GM19328 (cell line): ENCODE data around the gene CBLB.
"Not testable (repeated sequence)": the region's sequence is repeated elsewhere in the genome, so short reads cannot be mapped to it uniquely, and the experiment has no call there.

Experiments used
- ATAC-seq: cut with Tn5 transposase; IDR thresholded peaks from one replicate; pipeline ENCODE4 v1.9.1; 2021; ENCODE audit warnings: mild to moderate bottlenecking, moderate library complexity; ENCODE audit not compliant: unreplicated experiment

CBLB gene

GRCh38 chr3:105763659-105764036 lies 105.2 kb downstream of the CBLB start:
- no peak for ATAC-seq

GRCh38 chr3:105762749-105763658 lies 105.8 kb downstream of the CBLB start:
- no peak for ATAC-seq

GRCh38 chr3:105762214-105762613 lies 106.6 kb downstream of the CBLB start:
- not testable (repeated sequence) for ATAC-seq

- no peak for ATAC-seq
Observed at GRCh38 chr3:105759442-105760078, 109.3 kb downstream of the CBLB start.

GRCh38 chr3:105758451-105758850 lies 110.4 kb downstream of the CBLB start:
- no peak for ATAC-seq

- no peak for ATAC-seq
Observed at GRCh38 chr3:105755121-105755886, 113.5 kb downstream of the CBLB start.

- ATAC-seq, result no peak
Observed at GRCh38 chr3:105752791-105753415, 115.9 kb downstream of the CBLB start.

- no peak for ATAC-seq
Observed at GRCh38 chr3:105747696-105748095, 121.1 kb downstream of the CBLB start.

GRCh38 chr3:105747060-105747541 lies 121.7 kb downstream of the CBLB start:
- no peak for ATAC-seq

- ATAC-seq, result no peak
Observed at GRCh38 chr3:105746231-105746996, 122.4 kb downstream of the CBLB start.

- ATAC-seq, result no peak
Observed at GRCh38 chr3:105745046-105745445, 123.8 kb downstream of the CBLB start.

- ATAC-seq, result no peak
Observed at GRCh38 chr3:105744202-105744601, 124.6 kb downstream of the CBLB start.

GRCh38 chr3:105733356-105733755 lies 135.5 kb downstream of the CBLB start:
- ATAC-seq, result no peak

- ATAC-seq, result no peak
Observed at GRCh38 chr3:105731686-105732085, 137.1 kb downstream of the CBLB start.

- ATAC-seq, result no peak
Observed at GRCh38 chr3:105730801-105731354, 137.9 kb downstream of the CBLB start.

GRCh38 chr3:105729667-105730066 lies 139.1 kb downstream of the CBLB start:
- ATAC-seq, result no peak

GRCh38 chr3:105728771-105729312 lies 140.0 kb downstream of the CBLB start:
- ATAC-seq, result no peak

GRCh38 chr3:105727036-105727435 lies 141.8 kb downstream of the CBLB start:
- ATAC-seq, result not testable (repeated sequence)

- peak; percentile 100 for ATAC-seq
Observed at GRCh38 chr3:105722943-105723556, 145.8 kb downstream of the CBLB start.
